Stimulated activated CD4-positive, alpha-beta T cell treated with anti-CD3 and anti-CD28 coated beads, TNF-alpha, amount 100 ng/mL, for 4 hours (primary cell): ENCODE data around the gene BDKRB2.
"Not testable (repeated sequence)": the region's sequence is repeated elsewhere in the genome, so short reads cannot be mapped to it uniquely, and the experiment has no call there.

Experiments
- DNase-seq, 3 experiments: peaks; one replicate each; pipeline ENCODE4 v3.0.0-alpha.2; 2020; ENCODE audit warnings: low read depth in 3 of 3

Gene BDKRB2

DNA sequence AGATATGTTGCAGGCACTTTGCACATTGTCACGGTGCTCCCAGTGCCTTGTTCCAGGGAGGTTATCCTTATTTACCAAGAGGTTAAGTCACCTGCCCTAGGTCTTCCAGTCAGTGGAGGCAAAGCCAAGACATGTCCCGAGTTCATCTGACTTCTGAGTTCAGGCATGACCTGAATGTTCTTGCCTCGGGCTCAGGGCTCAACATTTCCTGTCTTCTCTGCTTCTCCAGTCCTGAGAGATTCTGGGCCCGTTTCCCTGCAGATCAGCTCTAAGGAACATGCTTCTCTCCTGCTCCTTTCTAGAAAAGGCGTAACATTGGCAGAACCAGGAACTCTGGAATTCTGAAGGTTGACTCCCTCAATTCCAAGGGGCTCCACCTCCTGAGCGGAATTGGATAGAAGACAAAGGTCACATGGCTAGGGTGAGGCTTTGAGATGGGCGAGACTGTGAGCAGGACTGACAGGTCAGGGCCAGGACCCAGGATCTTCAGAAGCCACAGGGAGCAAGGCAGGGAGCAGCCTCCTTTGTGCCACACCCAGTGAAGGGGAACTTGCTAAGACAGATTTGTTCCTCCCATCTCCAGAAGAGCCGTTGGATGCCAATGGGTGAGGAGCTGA lies 19.9 kb downstream of the BDKRB2 start:
- no peak for DNase-seq

DNA sequence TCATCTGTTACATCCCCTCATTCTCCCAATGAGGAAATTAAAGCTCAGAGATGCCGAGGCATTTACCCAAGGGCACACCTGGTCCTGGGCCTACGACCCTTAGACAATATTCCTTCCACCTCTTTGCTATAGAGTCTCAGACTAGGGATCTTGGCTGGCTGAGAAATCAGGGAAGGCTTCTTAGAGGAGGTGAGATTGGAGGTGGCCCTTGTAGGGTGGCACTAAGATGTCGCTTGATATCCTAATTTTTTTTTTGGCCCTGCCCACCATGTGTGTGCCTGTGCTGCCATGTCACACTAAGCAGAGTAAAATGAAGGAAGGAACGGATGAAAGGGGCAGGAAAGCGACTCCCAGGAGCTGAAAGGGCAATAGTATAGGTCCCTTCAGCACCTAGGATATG lies 20.6 kb downstream of the BDKRB2 start:
- no peak for DNase-seq

DNA sequence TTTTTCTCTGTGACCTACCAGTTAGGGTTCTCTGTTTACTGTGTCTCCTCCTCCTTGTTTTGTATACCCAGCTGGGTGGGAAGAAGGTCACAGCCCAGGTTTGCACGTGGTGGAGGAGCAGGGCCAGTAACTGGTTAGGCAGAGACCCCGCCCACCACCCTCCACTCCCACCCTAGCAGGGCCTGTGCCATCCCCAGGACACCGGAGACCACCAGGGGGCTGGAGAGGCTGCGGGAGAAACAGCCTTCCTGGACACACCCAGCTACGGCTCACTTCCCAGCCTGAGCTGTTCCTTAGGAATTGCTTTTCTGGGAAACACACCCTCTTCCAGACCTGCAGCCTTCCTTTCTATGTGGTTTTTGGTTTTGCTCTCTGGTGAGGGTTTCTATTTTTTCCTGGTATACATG lies 21.1 kb downstream of the BDKRB2 start:
- no peak for DNase-seq

DNA sequence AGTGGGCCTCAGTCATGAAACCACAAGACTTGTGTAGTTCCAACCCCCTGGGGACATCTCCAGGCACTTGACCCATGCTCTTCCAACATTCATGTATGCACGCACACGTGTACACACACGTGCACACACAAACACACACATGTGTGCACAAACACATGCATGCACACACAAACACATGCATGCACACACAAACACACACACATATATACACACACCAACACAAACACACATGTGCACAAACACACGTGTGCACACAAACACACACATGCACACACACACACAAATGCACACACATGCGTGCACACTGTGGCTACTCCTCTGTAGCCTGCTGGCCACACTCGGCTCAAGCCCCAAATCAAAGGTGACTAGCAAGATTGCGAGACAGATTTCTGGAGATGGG lies 22.8 kb downstream of the BDKRB2 start:
- DNase-seq = no peak

DNA sequence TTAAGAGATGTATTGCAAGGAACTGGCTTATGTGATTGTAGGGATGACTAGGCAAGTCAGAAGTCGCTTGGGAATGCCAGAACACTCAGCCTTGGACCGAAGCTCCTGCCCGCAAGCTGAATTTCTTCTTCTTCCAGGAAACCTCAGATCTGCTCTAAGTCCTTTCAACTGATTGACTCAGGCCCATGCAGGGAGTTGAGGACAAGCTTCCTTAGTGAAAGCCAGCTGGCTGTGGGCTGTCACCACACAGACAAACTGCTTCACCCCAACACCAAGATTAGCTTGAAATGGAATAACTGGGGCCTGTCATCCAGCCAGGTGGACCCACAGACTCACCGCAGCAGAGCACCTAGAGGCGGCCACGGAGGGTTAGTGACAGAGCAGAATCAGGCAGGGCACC lies 24.7 kb downstream of the BDKRB2 start:
- DNase-seq = no peak

DNA sequence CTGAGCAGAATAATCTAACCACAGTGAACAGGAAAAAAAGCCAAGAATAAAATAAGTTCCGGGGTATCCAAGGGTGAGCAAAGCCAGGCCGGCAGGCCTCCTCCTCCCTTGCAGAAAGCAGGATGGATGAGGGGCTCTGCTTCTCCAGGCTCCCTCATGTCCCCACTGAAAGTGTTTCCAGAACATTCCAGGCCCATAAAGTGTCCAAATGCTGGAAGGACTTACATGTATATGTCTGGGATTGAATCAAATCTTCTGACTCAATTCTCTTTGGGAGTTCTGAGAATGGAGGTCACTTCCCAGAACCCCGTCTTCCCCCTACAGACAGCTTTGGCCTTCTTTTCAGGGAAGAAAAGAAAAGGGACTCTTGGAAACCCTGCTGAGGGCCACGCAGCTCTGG lies 26.4 kb downstream of the BDKRB2 start:
- DNase-seq = no peak

DNA sequence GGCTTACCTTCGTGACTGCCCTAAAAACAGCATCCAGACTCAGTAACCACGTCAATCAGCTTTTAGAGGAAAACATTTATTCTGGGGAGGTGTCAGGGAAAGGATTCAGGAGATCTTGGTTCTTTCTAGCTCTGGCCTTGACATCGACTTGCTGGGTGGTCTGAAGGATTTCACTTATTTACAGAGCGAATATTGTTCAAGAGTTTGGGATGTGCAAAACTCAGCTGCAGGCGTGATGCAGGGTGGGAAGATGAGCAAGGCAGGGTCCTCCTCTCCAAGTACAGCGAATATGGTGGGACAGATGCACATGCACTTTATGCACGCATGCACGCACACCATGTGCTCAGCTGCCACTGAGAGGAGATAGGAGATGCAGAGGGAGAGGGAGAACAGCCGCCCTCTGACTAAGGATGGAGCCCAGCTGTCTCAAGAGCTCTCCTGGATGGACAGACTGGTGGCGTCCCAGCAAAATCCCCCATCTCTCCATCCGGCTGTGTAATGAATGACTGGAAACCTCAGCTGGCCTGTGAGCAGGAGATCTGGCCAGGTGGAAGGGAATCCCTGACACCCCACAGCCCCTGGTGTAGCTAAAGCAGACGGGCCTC lies 27.0 kb downstream of the BDKRB2 start:
- no peak for DNase-seq

DNA sequence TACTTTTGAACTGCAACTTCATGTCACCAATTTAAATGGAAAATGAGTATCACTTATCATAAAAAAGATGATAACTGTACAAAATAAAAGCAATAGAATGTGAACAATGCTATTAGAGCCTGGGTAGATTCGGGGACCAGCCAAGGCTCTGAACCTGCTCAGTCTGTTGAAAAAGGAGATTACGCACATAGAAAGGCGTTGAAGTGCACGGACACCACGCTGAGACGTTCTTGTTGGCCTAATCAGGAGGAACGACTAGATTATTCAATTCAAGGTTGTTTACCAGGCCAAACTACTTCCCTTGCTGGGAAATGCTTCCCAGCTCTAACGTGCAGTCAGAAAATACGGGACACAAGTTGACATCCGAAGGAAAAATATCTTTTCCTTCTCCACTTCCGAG lies 27.9 kb downstream of the BDKRB2 start:
- no peak for DNase-seq

DNA sequence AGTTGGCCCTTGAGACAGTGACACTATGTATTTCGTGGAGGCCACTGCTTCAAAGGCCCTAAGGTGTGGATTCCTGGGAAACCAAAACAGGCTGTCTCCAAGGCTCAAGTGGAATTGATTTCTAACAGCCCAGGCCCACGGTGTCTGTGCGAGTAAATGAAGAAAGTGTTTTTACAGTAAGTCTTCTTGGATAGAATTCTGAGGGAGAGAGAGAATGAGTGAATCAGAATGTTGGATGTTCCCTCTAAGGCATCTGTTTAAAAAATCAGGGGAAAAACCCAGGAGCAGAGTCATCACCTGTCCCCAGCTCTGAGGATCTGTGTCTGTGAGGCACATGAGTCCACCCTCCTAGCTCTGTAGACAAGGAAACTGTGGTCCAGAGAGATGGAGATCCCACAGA lies 29.0 kb downstream of the BDKRB2 start:
- DNase-seq = no peak

DNA sequence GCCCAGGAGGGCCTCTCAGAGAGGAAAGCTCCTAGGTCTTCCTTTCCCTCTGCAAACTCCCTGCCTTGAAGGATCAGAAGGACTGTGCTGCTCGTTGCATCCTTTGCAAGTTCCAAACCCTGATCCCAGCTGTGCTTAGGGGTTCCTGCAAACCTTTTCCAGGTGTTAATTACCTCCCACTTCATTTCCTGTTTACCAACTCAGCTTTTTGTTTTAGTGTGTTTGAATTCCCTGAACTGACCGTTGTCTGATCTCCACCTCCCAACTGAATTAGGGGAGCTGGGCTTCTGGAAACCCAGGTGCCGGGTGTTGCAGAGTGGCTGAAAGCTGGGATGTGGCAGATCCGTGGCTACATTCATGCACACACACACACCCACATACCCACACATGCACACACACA lies 30.8 kb downstream of the BDKRB2 start:
- no peak for DNase-seq

DNA sequence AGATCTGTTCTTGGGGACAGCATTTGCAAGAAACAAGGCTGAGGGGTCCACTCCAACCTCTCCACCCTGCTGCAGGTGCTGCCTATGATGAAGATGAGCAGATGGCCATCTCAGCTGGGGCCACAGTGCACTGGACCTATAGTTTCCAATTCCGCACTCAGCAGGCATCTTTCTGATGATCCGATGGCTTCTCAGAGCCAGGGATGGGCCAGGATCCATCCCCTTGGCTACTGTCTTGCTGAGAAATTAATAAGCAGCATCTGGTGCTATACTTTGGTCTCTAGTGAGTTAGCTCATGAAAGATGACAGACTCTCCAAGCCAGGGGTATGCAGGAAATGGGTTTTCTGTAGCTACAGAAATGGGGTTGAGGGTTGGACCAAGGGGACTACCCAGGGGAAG lies 33.0 kb downstream of the BDKRB2 start:
- no peak for DNase-seq

DNA sequence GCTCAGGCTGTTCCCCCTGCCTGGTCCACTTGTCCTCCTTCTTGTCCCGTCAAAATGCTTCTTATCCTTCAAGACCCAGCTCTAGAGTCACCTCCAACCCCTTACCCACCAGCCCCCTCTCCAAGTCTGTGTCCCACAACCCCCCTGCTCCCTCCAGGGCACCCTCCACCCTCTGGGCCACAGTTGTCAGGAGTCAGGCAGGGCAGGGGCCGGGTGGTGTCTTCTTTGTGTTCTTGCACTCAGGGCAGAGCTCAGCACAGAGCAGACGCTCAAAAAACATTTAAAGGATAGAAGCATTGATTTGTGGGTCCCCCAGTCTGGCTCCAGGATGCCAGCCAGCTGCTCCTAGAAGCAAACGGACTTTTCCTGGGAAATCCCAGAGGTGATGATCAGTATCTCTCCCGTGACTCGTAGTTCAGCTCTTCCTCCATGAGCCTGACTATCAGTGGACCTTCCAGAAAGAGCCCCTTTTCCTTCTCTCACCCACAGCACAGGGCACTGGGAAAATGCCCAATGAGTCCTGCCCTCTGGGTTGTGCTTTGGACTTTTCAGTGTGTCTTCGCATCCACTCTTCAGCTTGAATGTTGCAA lies 34.1 kb downstream of the BDKRB2 start:
- DNase-seq = no peak

DNA sequence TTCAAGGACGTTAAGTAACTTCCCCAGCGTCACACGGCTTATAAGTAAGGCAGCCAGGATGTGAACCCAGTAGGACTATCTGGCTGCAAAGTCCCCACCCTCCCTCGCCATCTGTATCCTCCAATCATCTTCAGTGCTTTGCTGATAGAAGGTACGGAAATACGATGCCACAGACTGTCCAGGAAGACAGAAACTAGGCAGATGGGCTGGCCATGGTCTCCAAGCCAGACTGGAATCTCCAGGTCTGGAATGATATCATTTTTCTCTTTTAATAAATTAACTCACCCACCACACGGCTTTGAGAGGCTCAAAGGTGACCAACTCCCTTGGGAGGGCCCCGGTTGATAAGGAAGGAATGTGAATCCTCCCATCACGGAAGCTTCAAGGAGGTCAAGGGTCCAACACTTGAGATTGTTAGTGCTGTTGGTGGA lies 35.1 kb downstream of the BDKRB2 start:
- no peak for DNase-seq

DNA sequence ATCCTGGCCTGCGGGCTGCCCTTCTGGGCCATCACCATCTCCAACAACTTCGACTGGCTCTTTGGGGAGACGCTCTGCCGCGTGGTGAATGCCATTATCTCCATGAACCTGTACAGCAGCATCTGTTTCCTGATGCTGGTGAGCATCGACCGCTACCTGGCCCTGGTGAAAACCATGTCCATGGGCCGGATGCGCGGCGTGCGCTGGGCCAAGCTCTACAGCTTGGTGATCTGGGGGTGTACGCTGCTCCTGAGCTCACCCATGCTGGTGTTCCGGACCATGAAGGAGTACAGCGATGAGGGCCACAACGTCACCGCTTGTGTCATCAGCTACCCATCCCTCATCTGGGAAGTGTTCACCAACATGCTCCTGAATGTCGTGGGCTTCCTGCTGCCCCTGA lies 36.0 kb downstream of the BDKRB2 start:
- no peak for DNase-seq

DNA sequence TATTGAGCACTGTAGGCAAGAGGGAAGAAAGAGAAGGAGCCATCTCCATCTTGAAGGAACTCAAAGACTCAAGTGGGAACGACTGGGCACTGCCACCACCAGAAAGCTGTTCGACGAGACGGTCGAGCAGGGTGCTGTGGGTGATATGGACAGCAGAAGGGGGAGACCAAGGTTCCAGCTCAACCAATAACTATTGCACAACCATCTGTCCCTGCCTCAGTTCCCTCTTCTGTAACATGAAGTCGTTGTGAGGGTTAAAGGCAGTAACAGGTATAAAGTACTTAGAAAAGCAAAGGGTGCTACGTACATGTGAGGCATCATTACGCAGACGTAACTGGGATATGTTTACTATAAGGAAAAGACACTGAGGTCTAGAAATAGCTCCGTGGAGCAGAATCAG lies 37.5 kb downstream of the BDKRB2 start:
- DNase-seq = no peak

DNA sequence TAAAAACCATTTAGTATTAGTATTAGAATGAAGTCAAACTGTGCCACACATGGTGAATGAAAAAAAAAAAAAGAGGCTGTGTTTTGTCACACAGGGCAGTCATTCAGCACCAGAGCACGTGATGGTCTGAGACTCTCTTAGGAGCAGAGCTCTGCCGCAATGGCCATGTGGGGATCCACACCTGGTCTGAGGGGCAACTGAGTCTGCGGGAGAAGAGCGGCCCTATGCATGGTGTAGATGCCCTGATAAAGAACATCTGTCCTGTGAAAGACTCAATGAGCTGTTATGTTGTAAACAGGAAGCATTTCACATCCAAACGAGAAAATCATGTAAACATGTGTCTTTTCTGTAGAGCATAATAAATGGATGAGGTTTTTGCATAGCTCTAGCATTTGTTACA lies 39.1 kb downstream of the BDKRB2 start:
- no peak for DNase-seq

DNA sequence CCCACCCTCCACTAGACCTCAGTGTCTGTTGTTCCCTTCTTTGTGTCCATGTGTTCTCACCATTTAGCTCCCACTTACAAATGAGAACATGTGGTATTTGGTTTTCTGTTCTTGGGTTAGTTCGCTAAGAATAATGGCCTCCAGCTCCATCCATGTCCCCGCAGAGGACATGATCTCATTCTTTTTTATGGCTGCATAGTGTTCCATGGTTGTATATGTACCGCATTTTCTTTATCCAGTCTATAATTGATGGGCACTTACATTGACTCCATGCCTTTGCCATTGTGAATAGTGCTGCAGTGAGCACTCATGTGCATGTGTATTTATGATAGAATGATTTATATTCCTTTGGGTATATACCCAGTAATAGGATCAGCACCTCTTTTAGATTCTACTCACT lies 40.4 kb downstream of the BDKRB2 start:
- not testable (repeated sequence) for DNase-seq

DNA sequence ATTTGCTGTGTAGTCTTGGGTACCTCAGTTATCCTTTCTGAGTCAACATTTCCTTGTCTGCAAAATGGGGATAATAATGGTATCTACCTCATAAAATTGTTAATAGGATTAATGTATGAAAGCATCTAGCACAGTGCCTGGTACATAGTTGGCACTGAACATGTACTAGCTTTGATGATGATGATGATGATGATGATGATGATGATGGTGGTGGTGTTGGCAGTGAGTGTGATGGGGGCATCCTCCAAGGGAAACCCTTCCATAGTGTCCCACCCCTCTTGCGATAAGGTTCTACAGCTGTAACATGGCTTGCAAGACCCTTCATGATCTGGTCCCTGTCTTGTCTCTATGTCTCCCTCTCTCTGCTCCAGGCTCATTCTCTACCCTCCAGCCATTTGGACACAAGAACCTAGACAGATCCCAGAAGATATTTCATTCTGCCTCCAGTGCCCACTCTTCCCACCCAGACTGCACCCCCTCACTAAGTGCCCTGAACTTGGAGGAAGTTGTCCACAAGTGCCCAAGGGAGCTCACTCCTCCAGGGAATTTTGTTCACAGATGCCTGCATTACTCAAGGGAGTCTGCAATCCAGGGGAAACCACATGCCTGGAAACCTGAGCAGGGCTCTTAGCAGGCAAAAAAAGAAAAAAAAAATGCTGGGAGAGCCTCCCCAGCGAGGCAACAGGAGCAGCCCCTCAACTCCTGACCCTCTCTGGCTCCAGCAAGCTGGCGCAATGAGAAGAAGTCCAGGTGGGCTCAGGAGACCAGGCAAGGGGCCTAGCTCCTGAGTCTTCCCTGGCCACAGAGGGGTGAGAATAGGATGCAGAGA lies 41.3 kb downstream of the BDKRB2 start:
- DNase-seq = no peak

DNA sequence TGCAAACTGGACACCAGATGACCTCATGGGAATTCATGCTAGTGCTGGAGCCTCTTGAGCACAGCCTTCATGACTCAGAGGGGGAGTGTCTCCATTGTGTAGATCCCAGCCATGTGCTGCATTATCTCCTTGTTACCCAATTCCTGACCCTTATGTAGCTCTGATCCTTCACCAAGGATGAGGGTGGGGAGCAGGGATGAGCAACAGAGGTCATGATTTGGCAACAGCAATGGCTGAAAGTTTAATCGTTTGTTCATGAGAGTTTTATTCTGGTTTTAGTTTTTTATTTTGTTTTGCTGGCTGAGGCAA lies 41.9 kb downstream of the BDKRB2 start:
- no peak for DNase-seq

DNA sequence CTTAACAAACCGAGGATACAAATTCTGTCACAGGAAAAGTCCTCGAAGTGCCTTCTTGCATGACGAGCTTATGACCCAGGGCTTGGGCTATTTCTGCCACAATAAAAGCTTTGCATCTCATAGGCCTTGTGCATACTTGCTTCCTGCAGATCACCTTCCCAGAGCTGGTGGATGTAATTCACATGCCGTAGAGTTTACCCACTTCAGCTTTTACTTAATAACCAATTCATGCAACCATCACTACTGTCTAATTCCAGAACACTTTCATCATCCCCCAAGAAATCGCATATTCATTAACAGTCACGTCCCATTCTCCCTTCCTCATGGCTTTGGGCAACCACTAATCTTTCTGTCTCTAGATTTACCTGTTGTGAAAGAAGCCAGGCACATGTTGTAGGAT lies 42.4 kb downstream of the BDKRB2 start:
- no peak for DNase-seq

DNA sequence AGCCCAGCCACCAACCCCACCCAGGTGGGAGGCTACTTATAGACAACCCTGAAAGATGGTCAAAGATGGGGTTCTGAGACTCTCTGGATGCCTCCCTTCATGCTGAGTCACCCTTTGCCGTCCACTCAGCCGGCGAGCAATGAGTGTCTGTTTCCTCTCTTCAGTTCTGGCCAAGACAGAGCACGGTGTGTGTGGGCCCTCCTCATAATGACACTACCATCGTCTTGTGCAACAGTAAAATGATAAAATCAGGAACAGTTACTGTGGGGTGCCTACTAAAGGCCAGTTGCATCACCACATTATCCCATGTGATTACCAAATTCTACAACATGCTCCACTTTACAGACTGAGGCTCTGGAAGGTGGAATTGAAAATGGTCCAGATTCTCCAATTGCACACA lies 44.4 kb downstream of the BDKRB2 start:
- DNase-seq = no peak

DNA sequence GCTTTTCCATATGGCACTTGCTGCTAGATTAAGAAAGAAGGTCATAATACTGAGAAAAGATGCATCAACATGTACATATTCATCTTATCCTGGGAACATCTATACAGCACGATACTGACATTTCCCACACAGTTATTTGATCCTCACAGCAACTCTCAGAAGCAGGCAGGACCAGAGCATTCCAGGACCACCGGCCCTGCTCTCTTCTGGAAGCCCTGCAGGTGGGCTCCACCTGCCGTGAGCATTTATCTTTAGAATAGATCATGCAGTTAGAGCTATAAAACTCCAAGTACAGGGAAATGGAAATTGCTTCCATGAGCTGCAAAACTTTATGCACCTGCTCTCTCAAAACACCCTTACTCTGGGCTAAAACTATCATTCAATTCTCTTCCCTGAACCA lies 45.8 kb downstream of the BDKRB2 start:
- no peak for DNase-seq

DNA sequence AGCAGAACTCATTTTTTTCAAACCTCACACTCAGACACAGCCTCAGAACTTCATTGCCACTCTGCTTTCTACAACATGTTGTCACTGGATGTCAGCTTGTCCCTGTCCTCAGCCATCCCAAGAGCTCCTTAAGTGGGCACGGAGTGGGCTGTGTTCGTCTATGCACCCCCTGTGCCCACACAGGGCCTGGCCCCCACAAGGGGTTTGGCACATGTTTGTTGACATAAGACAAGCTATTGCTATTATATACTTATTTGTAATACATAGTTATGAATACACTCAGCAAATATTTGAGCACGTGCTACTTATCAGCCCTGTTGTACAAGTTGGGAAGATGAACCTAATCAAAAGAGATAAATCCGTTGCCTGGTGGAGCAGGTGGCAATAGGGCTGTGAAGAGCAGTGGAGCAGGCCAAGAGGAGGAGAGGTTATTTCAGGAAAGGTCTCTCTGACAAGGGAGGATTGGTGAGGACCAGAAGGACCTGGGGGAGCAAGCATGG lies 47.1 kb downstream of the BDKRB2 start:
- no peak for DNase-seq
